ENCODE data around the gene NOTUM. TPM values are rescaled to one million over a fixed set of nuclear protein-coding genes. Genes with fewer than 3 reads are reported as not detected.
A peak's percentile ranks its signal among the peaks of the same experiment; 100 is the strongest.

Gene NOTUM
- total and polyA plus RNA-seq, 9 of the 15 experiments (the other 6 are each of a cell fraction or from before 2014, with no cell fraction given) = 0.03 to 14.0 (median 4.1) TPM

DNA sequence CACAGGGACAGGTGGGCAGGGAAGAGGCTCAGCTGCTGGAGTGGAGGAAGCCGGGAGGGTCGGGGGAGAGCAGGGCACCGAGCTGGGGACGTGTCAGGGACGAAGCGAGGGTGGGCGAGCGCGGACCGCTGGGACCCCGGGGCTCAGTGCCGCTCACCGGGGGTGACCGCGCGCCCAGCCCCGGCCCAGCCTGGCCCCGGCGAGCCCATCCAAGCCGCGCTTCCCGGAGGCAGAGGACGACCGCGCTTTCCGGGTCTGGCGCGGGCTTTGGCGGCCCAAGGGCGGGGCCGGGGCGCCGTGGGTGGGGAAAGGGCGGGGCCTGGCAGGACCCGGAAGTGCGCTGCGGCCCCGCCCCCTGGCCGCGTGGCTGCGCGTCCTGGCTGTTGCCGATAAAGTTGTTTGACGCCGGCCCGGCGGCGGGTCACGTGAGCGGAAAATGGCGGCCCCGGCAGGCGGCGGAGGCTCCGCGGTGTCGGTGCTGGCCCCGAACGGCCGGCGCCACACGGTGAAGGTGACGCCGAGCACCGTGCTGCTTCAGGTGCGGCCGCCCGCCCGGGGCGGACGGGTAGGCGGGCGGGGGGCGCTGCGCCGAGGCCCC, 16.3 kb upstream of the NOTUM start, which contains the start of gene ASPSCR1 (continued):
- TF ChIP-seq, protein P1, sequence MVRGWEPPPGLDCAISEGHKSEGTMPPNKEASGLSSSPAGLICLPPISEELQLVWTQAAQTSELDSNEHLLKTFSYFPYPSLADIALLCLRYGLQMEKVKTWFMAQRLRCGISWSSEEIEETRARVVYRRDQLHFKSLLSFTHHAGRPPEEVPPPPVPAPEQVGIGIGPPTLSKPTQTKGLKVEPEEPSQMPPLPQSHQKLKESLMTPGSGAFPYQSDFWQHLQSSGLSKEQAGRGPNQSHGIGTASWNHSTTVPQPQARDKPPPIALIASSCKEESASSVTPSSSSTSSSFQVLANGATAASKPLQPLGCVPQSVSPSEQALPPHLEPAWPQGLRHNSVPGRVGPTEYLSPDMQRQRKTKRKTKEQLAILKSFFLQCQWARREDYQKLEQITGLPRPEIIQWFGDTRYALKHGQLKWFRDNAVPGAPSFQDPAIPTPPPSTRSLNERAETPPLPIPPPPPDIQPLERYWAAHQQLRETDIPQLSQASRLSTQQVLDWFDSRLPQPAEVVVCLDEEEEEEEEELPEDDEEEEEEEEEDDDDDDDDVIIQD (CRISPR knock-in tag; IDR thresholded peaks at IDR 0.05) = no peak
- TF ChIP-seq PRMT5 (CRISPR knock-in tag; IDR thresholded peaks at IDR 0.05) (no peak; the same call in 1 of the 2 replicates), ZFX (CRISPR knock-in tag; IDR thresholded peaks at IDR 0.05) (peak; percentile 49; the same call in 1 of the 2 replicates), KAT8 (IDR thresholded peaks at IDR 0.05; ENCODE audit: low read depth) (no peak), SMC3 (conservative IDR thresholded peaks at IDR 0.05; ENCODE audit: insufficient read depth, low read depth, low read length) (no peak), HDGF (IDR thresholded peaks at IDR 0.05) (no peak)
- TF ChIP-seq, protein P2, sequence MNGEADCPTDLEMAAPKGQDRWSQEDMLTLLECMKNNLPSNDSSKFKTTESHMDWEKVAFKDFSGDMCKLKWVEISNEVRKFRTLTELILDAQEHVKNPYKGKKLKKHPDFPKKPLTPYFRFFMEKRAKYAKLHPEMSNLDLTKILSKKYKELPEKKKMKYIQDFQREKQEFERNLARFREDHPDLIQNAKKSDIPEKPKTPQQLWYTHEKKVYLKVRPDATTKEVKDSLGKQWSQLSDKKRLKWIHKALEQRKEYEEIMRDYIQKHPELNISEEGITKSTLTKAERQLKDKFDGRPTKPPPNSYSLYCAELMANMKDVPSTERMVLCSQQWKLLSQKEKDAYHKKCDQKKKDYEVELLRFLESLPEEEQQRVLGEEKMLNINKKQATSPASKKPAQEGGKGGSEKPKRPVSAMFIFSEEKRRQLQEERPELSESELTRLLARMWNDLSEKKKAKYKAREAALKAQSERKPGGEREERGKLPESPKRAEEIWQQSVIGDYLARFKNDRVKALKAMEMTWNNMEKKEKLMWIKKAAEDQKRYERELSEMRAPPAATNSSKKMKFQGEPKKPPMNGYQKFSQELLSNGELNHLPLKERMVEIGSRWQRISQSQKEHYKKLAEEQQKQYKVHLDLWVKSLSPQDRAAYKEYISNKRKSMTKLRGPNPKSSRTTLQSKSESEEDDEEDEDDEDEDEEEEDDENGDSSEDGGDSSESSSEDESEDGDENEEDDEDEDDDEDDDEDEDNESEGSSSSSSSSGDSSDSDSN (IDR thresholded peaks at IDR 0.05; ENCODE audit: borderline replicate concordance in 1 of 2, low read depth in 2 of 2, low read length in 2 of 2) = no peak
- TF ChIP-seq, protein P3, sequence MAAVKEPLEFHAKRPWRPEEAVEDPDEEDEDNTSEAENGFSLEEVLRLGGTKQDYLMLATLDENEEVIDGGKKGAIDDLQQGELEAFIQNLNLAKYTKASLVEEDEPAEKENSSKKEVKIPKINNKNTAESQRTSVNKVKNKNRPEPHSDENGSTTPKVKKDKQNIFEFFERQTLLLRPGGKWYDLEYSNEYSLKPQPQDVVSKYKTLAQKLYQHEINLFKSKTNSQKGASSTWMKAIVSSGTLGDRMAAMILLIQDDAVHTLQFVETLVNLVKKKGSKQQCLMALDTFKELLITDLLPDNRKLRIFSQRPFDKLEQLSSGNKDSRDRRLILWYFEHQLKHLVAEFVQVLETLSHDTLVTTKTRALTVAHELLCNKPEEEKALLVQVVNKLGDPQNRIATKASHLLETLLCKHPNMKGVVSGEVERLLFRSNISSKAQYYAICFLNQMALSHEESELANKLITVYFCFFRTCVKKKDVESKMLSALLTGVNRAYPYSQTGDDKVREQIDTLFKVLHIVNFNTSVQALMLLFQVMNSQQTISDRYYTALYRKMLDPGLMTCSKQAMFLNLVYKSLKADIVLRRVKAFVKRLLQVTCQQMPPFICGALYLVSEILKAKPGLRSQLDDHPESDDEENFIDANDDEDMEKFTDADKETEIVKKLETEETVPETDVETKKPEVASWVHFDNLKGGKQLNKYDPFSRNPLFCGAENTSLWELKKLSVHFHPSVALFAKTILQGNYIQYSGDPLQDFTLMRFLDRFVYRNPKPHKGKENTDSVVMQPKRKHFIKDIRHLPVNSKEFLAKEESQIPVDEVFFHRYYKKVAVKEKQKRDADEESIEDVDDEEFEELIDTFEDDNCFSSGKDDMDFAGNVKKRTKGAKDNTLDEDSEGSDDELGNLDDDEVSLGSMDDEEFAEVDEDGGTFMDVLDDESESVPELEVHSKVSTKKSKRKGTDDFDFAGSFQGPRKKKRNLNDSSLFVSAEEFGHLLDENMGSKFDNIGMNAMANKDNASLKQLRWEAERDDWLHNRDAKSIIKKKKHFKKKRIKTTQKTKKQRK (IDR thresholded peaks at IDR 0.05; ENCODE audit: borderline replicate concordance, low read depth, low read length) = no peak
- TF ChIP-seq, protein P4, sequence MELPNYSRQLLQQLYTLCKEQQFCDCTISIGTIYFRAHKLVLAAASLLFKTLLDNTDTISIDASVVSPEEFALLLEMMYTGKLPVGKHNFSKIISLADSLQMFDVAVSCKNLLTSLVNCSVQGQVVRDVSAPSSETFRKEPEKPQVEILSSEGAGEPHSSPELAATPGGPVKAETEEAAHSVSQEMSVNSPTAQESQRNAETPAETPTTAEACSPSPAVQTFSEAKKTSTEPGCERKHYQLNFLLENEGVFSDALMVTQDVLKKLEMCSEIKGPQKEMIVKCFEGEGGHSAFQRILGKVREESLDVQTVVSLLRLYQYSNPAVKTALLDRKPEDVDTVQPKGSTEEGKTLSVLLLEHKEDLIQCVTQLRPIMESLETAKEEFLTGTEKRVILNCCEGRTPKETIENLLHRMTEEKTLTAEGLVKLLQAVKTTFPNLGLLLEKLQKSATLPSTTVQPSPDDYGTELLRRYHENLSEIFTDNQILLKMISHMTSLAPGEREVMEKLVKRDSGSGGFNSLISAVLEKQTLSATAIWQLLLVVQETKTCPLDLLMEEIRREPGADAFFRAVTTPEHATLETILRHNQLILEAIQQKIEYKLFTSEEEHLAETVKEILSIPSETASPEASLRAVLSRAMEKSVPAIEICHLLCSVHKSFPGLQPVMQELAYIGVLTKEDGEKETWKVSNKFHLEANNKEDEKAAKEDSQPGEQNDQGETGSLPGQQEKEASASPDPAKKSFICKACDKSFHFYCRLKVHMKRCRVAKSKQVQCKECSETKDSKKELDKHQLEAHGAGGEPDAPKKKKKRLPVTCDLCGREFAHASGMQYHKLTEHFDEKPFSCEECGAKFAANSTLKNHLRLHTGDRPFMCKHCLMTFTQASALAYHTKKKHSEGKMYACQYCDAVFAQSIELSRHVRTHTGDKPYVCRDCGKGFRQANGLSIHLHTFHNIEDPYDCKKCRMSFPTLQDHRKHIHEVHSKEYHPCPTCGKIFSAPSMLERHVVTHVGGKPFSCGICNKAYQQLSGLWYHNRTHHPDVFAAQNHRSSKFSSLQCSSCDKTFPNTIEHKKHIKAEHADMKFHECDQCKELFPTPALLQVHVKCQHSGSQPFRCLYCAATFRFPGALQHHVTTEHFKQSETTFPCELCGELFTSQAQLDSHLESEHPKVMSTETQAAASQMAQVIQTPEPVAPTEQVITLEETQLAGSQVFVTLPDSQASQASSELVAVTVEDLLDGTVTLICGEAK (IDR thresholded peaks at IDR 0.05) = peak; percentile 100
- TF ChIP-seq, protein P4 (CRISPR knock-in tag; IDR thresholded peaks at IDR 0.05) = peak; percentile 99
